Measurements from ENCODE around the gene B3GLCT.

B3GLCT gene

GRCh38 chr13:31357581-31357980 lies 157.8 kb downstream of the B3GLCT start:
- no peak for TF ChIP-seq CTCF (IDR thresholded peaks at IDR 0.05; ENCODE audit: low read depth, low read length)
- H3K4me3 ChIP-seq (ENCODE audit: low read depth, low read length) = no peak overlapping the region

- TF ChIP-seq CTCF (IDR thresholded peaks at IDR 0.05; ENCODE audit: low read depth, low read length) = no peak
- H3K4me3 ChIP-seq (ENCODE audit: low read depth, low read length) = no peak overlapping the region
These were observed 161.9 kb downstream of the B3GLCT start for GRCh38 chr13:31361673-31362072.

GRCh38 chr13:31365630-31366029 lies 165.9 kb downstream of the B3GLCT start:
- no peak for TF ChIP-seq CTCF (IDR thresholded peaks at IDR 0.05; ENCODE audit: low read depth, low read length)
- no peak overlapping the region for H3K4me3 ChIP-seq (ENCODE audit: low read depth, low read length)

GRCh38 chr13:31367410-31367809 lies 167.6 kb downstream of the B3GLCT start:
- no peak for TF ChIP-seq CTCF (IDR thresholded peaks at IDR 0.05; ENCODE audit: low read depth, low read length)

GRCh38 chr13:31369213-31369612 lies 169.4 kb downstream of the B3GLCT start:
- TF ChIP-seq CTCF (IDR thresholded peaks at IDR 0.05; ENCODE audit: low read depth, low read length) = no peak
- no peak overlapping the region for H3K4me3 ChIP-seq (ENCODE audit: low read depth, low read length)

More at GRCh38 chr13:31367410-31367809, 167.6 kb downstream of the B3GLCT start:
- no peak overlapping the region for H3K4me3 ChIP-seq (ENCODE audit: low read depth, low read length)

GRCh38 chr13:31372454-31372853 lies 172.7 kb downstream of the B3GLCT start:
- H3K4me3 ChIP-seq (ENCODE audit: low read depth, low read length) = no peak overlapping the region
- no peak for TF ChIP-seq CTCF (IDR thresholded peaks at IDR 0.05; ENCODE audit: low read depth, low read length)

GRCh38 chr13:31374682-31375081 lies 174.9 kb downstream of the B3GLCT start:
- TF ChIP-seq CTCF (IDR thresholded peaks at IDR 0.05; ENCODE audit: low read depth, low read length) = no peak
- no peak overlapping the region for H3K4me3 ChIP-seq (ENCODE audit: low read depth, low read length)

All from WI38 (cell line).